Gastrocnemius medialis (tissue), 4 donors: ENCODE results near the gene KCNIP1.

ENCODE experiments used
- CTCF ChIP-seq, 5 experiments: fragments of 450-650 bp in 3 of 5; fragments of 200-600 bp in 2 of 5; sonication (generic) in 2 of 5; IDR thresholded peaks in 4 of 5; conservative IDR thresholded peaks in 1 of 5; 1 replicate in 4 of 5; 2 replicates in 1 of 5; pipeline ENCODE4 v1.5.1; 2016 to 2019; ENCODE audit warnings: antibody characterized with exemption in 5 of 5, mild to moderate bottlenecking in 3 of 5, moderate library complexity in 3 of 5
- POLR2A ChIP-seq, 2 donors: fragments of 450-650 bp; IDR thresholded peaks; one replicate each; pipeline ENCODE4 v1.6.1; 2017; ENCODE audit warnings: antibody characterized with exemption in 2 of 2, mild to moderate bottlenecking in 2 of 2, moderate library complexity in 2 of 2

GRCh38 chr5:170569101-170569500 is 65.3 kb downstream of the KCNIP1 start:
- TF ChIP-seq POLR2A (IDR thresholded peaks at IDR 0.05) (no peak), CTCF (IDR thresholded peaks at IDR 0.05 in 4 of 5, conservative IDR thresholded peaks at IDR 0.05 in 1 of 5) (no peak)
